ENCODE results near the gene TCIRG1. TPM values are rescaled to one million over a fixed set of nuclear protein-coding genes. Genes with fewer than 3 reads are reported as not detected.

TCIRG1 gene
- total and polyA plus RNA-seq, 2 of the 13 experiments (the other 11 are each of a cell fraction or from before 2014, with no cell fraction given), result 48.0 to 69.6 TPM

DNA sequence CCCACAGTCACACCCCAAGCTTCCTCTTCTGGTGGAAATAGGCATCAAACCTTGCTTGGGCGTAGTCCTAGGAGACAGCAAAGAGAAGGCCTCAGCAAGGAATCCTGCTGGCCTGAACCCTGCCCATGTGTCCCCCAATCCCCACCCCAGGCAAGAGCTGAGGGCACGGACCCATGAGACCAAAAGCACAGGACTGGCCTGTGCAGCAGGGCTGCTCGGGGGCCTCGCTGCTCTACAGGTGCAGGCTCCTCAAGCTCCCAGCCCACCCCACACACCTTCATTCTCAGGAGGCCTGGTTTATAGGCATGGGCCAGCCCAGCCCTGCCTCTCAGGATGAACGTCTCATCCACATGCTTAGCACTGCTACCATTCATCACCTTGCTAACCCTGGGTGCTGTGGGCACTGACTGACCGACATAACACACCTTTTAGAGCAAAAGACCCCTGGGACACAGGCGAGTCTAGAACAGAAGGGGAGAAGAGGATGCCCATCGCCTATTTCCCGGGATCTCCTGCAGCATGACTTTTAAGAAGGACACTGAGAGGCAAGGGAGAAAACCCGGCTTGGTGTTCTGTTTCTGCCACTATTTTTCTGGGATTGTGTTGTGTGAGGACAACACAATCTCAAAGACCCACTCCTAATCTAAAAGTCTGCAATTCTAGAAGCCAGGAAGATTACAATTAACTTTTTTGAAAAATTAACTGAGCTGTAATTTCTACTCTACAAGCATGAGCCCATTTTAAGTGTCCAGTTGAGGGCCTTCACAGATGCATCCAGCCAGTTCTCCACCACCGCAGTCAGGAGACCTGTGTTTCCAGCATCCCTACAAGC is 15.4 kb downstream of the TCIRG1 start (continued):
- peak; percentile 31 for TF ChIP-seq ZNF883 (CRISPR knock-in tag; IDR thresholded peaks at IDR 0.05; ENCODE audit: not compliant biosample characterization)
- TF ChIP-seq ZNF674 (CRISPR knock-in tag; IDR thresholded peaks at IDR 0.05; ENCODE audit: low read depth), result no peak
- TF ChIP-seq BORCS8-MEF2B (CRISPR knock-in tag; IDR thresholded peaks at IDR 0.05), result peak; percentile 38; the same call in 1 of the 2 replicates
- no peak for TF ChIP-seq MIER2 (CRISPR knock-in tag; IDR thresholded peaks at IDR 0.05)
- TF ChIP-seq ZFP36L1 (CRISPR knock-in tag; IDR thresholded peaks at IDR 0.05), result no peak
- TF ChIP-seq ZFP1 (CRISPR knock-in tag; IDR thresholded peaks at IDR 0.05), result no peak
- no peak for TF ChIP-seq GATAD2A (CRISPR knock-in tag; IDR thresholded peaks at IDR 0.05)
- no peak for TF ChIP-seq KAT8 (CRISPR knock-in tag; IDR thresholded peaks at IDR 0.05)
- TF ChIP-seq POLR2G (IDR thresholded peaks at IDR 0.05; ENCODE audit: low read depth, low read length), result peak; percentile 52; the same call in 1 of the 2 replicates
- TF ChIP-seq, protein P1, sequence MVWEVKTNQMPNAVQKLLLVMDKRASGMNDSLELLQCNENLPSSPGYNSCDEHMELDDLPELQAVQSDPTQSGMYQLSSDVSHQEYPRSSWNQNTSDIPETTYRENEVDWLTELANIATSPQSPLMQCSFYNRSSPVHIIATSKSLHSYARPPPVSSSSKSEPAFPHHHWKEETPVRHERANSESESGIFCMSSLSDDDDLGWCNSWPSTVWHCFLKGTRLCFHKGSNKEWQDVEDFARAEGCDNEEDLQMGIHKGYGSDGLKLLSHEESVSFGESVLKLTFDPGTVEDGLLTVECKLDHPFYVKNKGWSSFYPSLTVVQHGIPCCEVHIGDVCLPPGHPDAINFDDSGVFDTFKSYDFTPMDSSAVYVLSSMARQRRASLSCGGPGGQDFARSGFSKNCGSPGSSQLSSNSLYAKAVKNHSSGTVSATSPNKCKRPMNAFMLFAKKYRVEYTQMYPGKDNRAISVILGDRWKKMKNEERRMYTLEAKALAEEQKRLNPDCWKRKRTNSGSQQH (CRISPR knock-in tag; IDR thresholded peaks at IDR 0.05; ENCODE audit: low read depth), result no peak

DNA sequence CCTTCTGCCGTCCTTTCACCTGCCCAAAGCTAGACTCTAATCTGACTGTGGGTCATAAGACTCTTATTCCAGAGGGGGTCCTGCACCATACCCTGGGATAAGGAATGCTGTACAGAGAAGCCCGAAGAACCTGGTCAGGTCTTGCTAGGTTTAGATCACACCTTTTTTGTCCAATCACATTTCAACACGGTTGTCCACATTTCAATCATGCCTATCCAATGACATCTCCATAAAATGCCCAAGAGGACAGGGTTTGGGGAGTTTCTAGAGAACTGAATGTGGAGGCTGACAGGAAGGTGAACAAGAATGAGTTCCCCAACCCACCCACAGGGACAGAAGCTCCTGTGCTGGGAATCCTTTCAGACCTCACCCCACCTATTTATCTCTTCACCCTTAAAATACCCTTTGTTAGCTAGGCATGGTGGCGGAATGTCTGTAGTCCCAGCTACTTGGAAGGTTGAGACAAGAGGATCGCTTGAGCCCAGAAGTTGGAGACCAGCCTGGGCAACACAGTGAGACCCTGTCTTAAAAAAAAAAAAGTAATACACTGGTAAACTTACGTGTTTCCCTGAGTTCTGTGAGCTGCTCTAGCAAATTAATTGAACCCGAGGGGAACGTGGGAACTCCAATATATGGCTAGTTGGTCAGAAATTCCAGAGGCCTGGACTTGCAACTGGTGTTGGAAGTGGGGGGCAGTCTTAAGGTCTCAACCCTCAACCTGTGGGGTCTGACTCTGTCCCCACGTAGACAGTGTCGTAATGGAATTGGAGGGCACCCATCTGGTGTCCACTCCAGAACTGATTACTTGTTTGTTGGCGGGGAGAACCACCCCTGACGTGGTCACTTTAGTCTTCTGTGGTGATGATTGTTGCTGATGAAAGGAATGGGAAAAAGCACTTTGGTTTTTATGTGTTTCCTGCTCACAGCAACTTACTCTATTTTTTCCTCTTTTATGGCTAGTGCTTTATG is 17.8 kb downstream of the TCIRG1 start:
- Histone ChIP-seq H3K79me2 (ENCODE audit: insufficient read depth, low read length) (no peaks in the 10 kb centered on the region), H3K36me3 (replicated peaks in 1 of 2; ENCODE audit: control insufficient read depth in 1 of 2, insufficient read depth in 2 of 2, low read length in 2 of 2) (peaks cover 15 to 41% of the 10 kb centered on the region in 2 experiments), H3K9me3 (ENCODE audit: low read length) (no peaks in the 10 kb centered on the region), H3K27ac (ENCODE audit: extremely low read length, insufficient read depth, low read length) (no peak overlapping the region), H3K4me3 (replicated peaks in 1 of 3; ENCODE audit: insufficient read depth in 1 of 3, low read depth in 2 of 3, low read length in 3 of 3) (no peak overlapping the region), H3K9ac (ENCODE audit: insufficient read depth, low read depth, low read length) (no peak overlapping the region), H4K20me1 (ENCODE audit: insufficient read depth, low read length) (peaks cover under 1% of the 10 kb centered on the region; the same call in 1 of the 2 replicates), H3K27me3 (ENCODE audit: control insufficient read depth in 1 of 2, insufficient read depth in 2 of 2, low read length in 2 of 2) (no peaks in the 10 kb centered on the region), H2AFZ (ENCODE audit: low read length) (no peak overlapping the region), H3K4me1 (ENCODE audit: insufficient read depth, low read length) (no peaks in the 10 kb centered on the region), H3K4me2 (ENCODE audit: low read depth, low read length) (no peak overlapping the region)
- 95% methylated on average over 11 of the region's 12 CpGs for WGBS (ENCODE audit: low lambda C conversion rate)
- BruUV-seq (replicated peaks), result no TSS peak
- FAIRE-seq, result no peak
- DNase-seq (ENCODE audit: low spot score), result peak; percentile 27
- in situ Hi-C loops (cut with HindIII; ENCODE audit: extremely low pct_ligation_motif_present, low pct_unique_long_range_greater_than_20kb), result no loop called here
- intact Hi-C loops (cut with micrococcal nuclease; ENCODE audit: unreplicated experiment), result no loop called here
- ChIA-PET CTCF (ENCODE audit: low intra/inter-chr PET ratio, low total read pairs) (no interaction called here), POLR2A (no interaction called here)
- ATAC-seq, result no peak
- peak; percentile 65; the same call in 1 of the 2 replicates for TF ChIP-seq ZNF121 (CRISPR knock-in tag; IDR thresholded peaks at IDR 0.05)
- no peak for TF ChIP-seq MIER2 (CRISPR knock-in tag; IDR thresholded peaks at IDR 0.05)
- no peak for TF ChIP-seq GZF1 (CRISPR knock-in tag; IDR thresholded peaks at IDR 0.05)
- no peak for TF ChIP-seq U2AF2 (IDR thresholded peaks at IDR 0.05; ENCODE audit: low read depth, low read length)
- peak; percentile 18 for TF ChIP-seq POLR2AphosphoS5 (IDR thresholded peaks at IDR 0.05; ENCODE audit: low read depth, low read length)
- TF ChIP-seq ZNF484 (CRISPR knock-in tag; IDR thresholded peaks at IDR 0.05; ENCODE audit: borderline replicate concordance, low read depth), result no peak
- no peak for TF ChIP-seq ZNF879 (CRISPR knock-in tag; IDR thresholded peaks at IDR 0.05)
- TF ChIP-seq ZFP36 (IDR thresholded peaks at IDR 0.05; ENCODE audit: borderline replicate concordance, low read depth, low read length, partially characterized antibody), result no peak
- TF ChIP-seq PPARG (CRISPR knock-in tag; conservative IDR thresholded peaks at IDR 0.05), result no peak
- TF ChIP-seq NCOA5 (CRISPR knock-in tag; IDR thresholded peaks at IDR 0.05), result no peak
- TF ChIP-seq HNRNPK (IDR thresholded peaks at IDR 0.05; ENCODE audit: low read depth, low read length, poor library complexity, severe bottlenecking), result no peak
- no peak for TF ChIP-seq ZNF367 (CRISPR knock-in tag; IDR thresholded peaks at IDR 0.05; ENCODE audit: borderline replicate concordance)

Data from HepG2 (cell line).